Measurements from ENCODE around the gene ING2.

Gene ING2

DNA sequence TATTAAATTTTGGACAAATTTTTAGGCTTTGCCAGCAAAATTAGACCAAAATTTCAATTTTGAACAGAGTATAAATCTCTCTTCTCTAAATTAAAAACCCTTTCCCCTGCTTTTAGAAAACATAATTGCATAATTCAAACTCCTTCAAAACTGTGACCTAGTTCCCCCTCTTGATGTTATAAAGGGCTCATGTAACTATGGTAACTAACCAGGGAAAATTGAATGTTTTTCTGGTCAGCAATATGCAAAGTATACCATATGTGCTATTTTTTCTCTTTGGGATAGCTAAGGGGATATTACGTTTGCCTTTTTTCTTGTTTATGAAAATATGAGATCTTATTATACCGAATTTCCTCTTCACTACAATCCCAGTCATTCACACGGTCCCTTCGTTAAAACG is 5.1 kb upstream of the ING2 start:
- no peak for DNase-seq

- peak; percentile 64 for DNase-seq
Observed at GRCh38 chr4:183503497-183504063, 1.3 kb upstream of the ING2 start.

GRCh38 chr4:183504064-183504929 is 561 bp upstream of the ING2 start:
- peak; percentile 96 for DNase-seq

GRCh38 chr4:183505611-183506388 is 942 bp downstream of the ING2 start:
- DNase-seq, result peak; percentile 79

DNA sequence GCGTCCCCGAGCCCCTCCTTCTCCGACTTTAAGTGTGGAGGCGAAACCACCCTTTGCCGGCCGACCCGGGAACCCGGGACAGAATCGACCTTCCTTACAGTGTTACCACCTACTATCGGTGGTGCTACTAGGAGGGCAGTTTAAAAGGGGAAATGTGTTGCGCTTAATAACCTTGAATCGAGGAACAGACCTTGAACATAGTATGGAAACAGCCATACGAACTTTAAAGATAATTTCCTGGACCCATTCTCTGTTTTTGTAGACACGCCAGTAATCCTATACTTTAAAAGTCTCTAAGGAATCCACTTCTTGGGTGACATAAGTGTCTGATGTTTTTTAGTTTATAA is 1.5 kb downstream of the ING2 start:
- DNase-seq, result no peak

DNA sequence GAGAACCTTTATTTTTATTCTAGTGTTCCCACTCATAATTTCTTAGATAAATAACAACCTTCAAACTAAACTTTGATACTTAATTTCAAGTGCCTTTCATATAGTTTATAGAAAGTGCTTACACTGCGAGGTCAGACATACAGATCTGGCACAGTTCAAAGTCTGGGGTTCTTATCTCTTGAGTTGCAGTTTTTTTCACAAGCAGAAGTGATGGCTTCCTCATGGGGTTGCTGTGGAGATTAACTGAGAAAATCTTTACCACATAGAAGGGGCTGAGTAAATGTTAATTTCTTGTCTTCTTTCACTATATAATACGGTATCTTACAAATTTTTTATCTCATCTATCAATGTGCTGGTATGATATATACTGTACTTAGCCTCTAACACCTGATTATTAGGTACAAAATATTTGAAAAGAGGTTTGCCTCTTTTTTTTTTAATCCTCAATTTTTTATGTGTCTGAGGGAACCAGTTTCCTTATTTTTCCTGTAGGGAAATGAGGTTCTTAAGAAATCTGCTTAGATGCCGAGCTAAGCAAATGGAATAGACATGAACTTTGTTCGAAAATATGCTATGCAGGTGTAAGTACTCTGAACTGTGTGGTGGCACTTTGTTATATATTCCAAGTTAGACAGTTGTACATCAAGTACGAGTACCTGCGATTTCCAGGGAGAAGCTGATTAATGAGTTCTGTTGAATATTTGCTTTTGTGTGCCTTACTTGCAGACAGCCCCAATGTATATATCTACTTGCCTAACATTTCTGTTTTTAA is 3.3 kb downstream of the ING2 start:
- no peak for DNase-seq

- DNase-seq, result no peak
Observed at GRCh38 chr4:183508697-183509335, 4.0 kb downstream of the ING2 start.

DNA sequence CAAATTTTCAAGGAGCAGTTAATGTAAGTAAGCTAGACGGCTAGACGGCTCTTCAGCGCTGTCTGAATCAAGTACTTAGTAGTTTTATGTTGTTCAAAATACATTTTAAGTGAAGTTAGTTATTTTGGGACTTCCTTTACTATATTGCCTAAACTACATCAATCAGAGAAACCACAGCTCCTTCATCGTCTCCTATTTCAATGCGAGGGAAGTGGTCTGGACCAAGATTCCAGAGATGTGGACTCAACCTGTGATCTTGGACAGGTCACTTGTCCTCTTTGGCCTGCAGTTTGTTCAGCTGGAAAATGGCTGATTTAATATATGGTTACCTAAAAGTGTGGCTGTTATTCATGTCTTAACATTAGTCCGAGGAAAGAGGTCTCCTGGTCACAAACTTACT is 10.6 kb downstream of the ING2 start:
- DNase-seq, result no peak

DNA sequence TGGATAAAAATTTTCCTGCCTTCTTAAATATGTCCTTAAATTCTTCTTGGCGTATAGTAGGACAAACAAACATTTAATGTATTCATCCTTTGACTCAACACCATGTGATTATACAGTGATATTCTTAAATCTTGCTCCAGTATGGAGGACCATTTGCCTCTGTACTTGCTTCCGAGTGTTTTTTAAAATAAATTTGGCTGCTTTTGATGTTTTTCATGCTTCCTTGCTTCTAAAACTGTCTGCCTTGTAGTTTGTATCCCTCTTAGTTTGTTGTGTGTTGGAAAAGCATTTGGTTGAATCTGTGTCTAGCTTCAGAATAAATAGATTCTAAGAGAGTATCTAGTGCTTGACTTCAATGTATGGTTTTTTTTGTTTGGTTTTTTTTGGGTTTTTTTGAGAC is 12.3 kb downstream of the ING2 start:
- DNase-seq, result no peak

- DNase-seq, result peak; percentile 17
Observed at GRCh38 chr4:183517781-183518180, 12.9 kb downstream of the ING2 start.

GRCh38 chr4:183522821-183523220 is 18.0 kb downstream of the ING2 start:
- no peak for DNase-seq

DNA sequence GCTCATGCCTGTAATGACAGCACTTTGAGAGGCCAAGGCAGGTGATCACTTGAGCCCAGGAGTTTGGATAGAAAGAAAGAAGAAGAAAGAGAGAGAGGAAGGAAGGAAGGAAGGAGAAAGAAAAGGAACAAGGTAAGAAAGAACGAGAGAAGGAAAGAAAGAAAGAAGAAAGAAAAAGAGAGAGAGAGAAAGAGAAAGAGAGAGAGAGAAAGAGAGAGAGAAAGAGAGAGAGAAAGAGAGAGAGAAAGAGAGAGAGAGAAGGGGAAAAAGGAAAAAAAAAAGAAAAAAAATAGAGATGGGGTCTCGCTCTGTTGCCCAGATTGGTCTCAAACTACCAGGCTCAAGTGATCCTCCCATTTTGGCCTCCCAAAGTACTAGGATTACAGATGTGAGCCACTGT is 22.5 kb downstream of the ING2 start:
- no peak for DNase-seq

DNA sequence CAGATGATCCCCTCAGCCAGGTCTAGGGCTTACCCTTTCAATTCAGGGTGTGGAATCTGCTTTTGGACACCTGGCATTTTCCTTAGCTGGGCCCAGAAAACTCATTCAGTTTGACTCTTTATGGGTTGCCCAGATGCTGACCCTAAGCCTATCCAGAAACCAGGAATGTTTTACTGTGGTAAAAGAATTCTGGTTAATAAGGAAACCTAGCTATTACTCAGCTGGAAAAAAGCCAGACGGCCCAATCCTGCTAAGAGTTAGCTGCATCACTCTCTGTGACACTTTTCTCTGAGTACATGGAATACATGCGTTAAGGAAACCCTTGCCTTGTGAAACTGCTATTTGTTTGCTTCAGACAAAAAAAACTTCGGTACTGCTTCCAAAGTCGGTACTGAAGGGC is 28.0 kb downstream of the ING2 start:
- no peak for DNase-seq

GRCh38 chr4:183533698-183534097 is 28.8 kb downstream of the ING2 start:
- DNase-seq, result no peak

DNA sequence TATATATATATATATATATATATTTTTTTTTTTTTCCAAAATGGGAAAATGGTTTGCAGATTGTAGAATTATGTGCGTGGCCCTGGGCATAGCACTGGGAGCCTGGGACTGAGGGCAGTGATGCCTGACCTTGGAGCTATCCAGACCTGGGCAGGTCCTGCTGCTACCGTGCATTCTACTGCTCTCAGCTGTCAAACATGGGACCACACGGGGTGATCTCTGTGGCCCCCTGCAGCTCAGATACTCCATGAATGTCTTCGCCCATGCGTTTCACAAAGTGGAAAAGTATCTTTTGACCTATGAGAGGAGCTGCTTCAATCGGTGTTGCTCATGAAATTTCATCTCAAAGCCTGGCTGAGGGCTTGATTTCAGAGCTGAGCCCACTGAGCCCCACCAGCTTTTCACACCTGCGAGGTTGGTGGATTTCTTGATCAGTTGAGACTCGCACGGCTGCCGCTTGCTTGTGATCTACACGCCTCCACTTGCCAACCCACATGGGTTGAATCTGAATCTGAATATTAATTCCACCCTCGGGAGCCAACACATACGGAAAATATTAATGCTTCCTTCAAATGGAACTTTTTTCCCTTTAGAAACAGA is 35.7 kb downstream of the ING2 start:
- no peak for DNase-seq

- DNase-seq, result peak; percentile 26
Observed at GRCh38 chr4:183541010-183541751, 36.3 kb downstream of the ING2 start.

GRCh38 chr4:183541752-183542040 is 36.8 kb downstream of the ING2 start:
- DNase-seq, result peak; percentile 10

DNA sequence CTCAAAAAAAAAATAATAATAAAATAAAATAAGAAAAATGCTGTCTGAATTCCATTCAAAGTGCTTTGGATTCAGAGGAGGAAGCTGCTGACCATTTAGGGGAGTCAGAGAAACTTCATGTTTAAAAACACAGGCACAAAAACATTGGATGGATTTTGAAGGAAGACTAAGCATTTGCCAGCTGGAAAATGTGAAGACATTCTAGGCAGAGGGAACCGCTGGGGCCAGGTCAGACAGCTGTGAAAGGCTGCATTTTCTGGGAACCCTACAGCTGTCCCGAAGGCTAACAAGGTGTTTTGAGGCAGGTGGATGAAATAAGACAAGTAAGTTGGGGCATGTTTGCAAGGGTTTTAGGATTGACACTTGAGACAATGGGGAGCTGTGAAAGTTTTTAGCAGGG is 38.6 kb downstream of the ING2 start:
- no peak for DNase-seq

DNA sequence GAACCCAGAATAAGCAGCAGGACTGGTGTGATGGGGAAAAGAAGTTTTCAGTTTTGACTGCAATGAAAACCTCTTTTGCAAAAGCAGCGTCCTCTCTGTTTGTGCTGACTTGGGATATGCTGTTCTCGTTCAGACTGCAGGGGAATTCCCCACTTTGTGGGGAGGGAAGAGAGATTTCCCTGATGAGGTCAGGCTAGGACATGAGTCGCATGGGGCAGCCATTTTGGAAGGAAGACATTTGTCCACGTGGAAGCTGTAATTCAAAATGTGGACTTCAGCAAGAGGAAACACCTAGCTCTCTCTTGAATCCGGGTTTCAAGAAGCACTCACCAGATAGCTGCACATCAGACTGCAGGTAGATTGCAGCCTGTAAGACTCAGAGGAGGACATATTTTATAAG is 39.3 kb downstream of the ING2 start:
- no peak for DNase-seq

DNA sequence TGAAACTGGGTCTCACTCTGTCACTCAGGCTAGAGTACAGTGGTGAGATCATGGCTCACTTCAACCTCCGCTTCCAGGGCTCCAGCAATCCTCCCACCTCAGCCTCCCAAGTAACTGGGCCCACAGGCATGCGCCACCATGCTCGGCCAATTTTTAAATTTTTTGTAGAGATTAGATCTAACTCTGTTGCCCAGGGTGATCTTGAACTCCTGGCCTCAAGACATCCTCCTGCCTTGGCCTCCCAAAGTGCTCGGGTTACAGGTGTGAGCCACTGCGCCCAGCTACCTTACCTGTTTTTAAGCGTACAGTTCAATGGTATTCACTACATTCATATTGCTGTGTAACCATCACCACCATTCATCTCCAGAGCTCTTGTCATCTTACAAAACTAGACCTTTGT is 41.5 kb downstream of the ING2 start:
- DNase-seq, result no peak

DNA sequence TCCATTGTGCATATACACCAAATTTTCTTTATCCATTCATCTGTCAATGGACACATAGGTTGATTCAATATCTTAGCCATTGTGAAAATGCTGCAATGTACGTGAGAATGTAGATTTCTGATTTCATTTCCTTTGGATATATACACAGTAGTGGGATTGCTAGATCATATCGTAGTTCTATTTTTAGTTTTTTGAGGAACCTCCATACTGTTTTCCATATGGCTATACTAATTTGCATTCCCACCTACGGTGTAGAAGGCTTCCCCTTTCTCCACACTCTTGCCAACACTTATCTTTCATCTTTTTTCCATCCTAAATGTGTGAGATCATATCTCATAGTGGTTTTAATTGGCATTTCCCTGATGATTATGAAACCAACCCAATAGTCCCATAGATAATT is 43.4 kb downstream of the ING2 start:
- no peak for DNase-seq
